22Rv1 (cell line): ENCODE results near the gene RSAD2.
"Not testable (repeated sequence)": the region's sequence is repeated elsewhere in the genome, so short reads cannot be mapped to it uniquely, and the experiment has no call there.

Source experiments
- H3K27ac ChIP-seq: fragments of 450-650 bp; 2 replicates; pipeline ENCODE4 v1.5.1; 2017
- ZFX ChIP-seq: fragments of 450-650 bp; IDR thresholded peaks from 2 replicates; pipeline ENCODE4 v1.6.1; 2017; ENCODE audit warnings: antibody characterized with exemption, borderline replicate concordance
- TF ChIP-seq, protein P1 (sequence below): fragments of 450-650 bp; IDR thresholded peaks from 2 replicates; pipeline ENCODE4 v1.5.1; 2017; ENCODE audit warnings: mild to moderate bottlenecking

The RSAD2 gene

DNA sequence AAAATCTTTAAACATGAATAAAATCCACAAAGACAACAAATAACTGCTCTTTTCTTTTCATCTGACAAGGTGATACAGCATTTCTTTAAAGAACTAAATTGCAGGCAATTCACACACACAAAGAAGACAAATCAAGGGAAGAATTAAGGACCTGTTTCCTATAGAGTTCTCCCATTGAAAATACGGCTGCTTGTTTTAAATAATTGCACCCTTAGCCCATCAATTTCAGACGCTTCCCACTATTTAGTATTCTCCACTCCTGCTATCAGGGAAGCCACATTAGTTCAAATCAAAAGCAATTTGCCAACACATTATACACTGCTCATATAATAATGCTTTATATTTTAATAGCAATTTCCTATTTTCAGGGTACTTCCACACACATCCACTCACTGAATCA, 23.2 kb upstream of the RSAD2 start:
- H3K27ac ChIP-seq: no peak overlapping the region
- no peak for TF ChIP-seq ZFX
- TF ChIP-seq, protein P1, sequence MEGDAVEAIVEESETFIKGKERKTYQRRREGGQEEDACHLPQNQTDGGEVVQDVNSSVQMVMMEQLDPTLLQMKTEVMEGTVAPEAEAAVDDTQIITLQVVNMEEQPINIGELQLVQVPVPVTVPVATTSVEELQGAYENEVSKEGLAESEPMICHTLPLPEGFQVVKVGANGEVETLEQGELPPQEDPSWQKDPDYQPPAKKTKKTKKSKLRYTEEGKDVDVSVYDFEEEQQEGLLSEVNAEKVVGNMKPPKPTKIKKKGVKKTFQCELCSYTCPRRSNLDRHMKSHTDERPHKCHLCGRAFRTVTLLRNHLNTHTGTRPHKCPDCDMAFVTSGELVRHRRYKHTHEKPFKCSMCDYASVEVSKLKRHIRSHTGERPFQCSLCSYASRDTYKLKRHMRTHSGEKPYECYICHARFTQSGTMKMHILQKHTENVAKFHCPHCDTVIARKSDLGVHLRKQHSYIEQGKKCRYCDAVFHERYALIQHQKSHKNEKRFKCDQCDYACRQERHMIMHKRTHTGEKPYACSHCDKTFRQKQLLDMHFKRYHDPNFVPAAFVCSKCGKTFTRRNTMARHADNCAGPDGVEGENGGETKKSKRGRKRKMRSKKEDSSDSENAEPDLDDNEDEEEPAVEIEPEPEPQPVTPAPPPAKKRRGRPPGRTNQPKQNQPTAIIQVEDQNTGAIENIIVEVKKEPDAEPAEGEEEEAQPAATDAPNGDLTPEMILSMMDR: no peak

GRCh38 chr2:6855860-6856547, 21.6 kb upstream of the RSAD2 start:
- H3K27ac ChIP-seq: no peak overlapping the region
- TF ChIP-seq, protein P1: no peak
- TF ChIP-seq ZFX: no peak

DNA sequence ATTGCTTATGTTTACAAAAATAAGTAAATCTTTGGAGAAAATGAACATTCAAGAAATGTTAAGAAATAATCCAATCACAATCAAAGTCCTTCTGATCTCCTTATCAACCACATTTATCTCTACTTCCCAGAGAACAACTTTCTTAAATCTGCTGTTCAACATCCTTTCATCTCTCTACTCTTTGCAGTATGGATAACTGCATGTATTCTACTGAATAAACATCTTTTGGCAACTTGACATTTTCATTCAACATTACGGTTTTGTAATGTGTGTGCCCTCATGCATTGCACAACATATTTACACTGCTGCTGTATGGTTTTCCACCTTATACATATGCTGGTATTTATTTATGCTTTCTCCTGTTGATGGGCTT, 21.0 kb upstream of the RSAD2 start:
- H3K27ac ChIP-seq: no peak overlapping the region
- no peak for TF ChIP-seq ZFX
- TF ChIP-seq, protein P1: no peak

DNA sequence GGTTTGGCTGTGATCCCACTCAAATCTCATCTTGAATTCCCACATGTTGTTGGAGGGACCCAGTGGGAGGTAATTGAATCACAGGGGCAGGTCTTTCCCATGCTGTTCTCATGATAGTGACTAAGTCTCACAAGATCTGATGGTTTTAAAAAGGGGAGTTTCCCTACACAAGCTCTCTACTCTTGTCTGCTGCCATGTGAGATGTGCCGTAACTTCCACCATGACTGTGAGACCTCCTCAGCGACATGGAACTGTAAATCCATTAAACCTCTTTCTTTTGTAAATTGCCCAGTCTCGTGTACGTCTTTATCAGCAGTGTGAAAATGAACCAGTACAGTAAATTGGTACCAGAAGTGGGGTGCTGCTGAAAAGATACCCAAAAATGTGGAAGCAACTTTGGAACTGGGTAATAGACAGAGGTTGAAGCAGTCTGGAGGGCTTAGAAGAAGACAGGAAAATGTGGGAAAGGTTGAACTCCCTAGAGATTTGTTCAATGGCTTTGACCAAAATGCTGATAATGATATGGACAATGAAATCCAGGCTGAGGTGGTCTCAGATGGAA, 19.0 kb upstream of the RSAD2 start:
- H3K27ac ChIP-seq: not testable (repeated sequence)

DNA sequence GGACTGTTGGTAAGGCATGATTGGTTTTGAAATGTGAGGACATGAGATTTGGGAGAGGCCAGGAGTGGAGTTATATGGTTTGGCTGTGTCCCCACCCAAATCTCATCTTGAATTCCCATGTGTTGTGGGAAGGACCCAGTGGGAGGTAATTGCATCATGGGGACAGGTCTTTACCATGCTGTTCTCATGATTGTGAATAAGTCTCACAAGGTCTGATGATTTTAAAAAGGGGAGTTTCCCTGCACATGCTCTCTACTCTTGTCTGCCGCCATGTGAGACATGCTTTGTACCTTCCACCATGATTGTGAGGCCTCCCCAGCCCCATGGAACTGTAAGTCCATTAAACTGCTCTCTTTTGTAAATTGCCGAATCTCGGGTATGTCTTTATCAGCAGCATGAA, 17.3 kb upstream of the RSAD2 start:
- TF ChIP-seq, protein P1: no peak
- no peak for TF ChIP-seq ZFX
- no peak overlapping the region for H3K27ac ChIP-seq

GRCh38 chr2:6863792-6864191, 13.8 kb upstream of the RSAD2 start:
- no peak overlapping the region for H3K27ac ChIP-seq
- no peak for TF ChIP-seq ZFX
- TF ChIP-seq, protein P1: no peak

DNA sequence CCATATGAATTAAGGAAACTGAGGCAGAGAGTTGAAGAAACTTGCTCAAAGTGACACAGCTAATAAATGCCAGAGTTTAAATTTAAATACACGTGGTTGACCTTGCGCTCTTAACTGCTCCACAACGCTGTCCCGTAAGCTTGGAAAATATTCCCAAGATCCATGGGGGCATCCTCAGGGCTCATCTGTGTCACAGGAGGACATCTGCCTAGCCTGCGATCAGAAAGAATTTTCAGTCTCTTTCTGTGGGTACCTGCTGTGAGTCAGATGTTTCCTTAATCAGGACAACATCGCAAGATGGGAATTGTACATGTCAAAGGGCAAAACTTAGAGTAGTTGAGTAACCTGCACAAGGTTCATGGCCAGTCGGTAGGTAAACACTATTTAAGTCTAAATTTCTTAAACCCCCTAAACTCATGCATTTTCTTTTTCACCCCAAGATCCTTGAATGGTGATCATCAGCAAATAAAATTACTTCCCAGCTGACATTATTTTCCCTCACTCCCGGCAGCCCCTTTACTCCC, 13.3 kb upstream of the RSAD2 start:
- no peak overlapping the region for H3K27ac ChIP-seq
- TF ChIP-seq, protein P1: no peak
- no peak for TF ChIP-seq ZFX
